H1 (cell line): ENCODE measurements around the gene STXBP5L.

Experiments
- CTCF ChIP-seq, 3 experiments: IDR thresholded peaks; 1 replicate in 2 of 3; 2 replicates in 1 of 3; pipeline versions ENCODE4 v1.5.1 to v1.6.1; 2011; ENCODE audit warnings: low read length in 3 of 3, mild to moderate bottlenecking in 3 of 3, inconsistent platforms in 2 of 3, low read depth in 1 of 3, moderate library complexity in 1 of 3; ENCODE audit not compliant: insufficient read depth in 1 of 3; ENCODE audit errors: control extremely low read depth in 1 of 3
- EZH2 ChIP-seq: fragments of 200-600 bp; sonication (generic); IDR thresholded peaks from 2 replicates; pipeline ENCODE4 v1.7.1; 2012; ENCODE audit warnings: low read depth, mild to moderate bottlenecking, moderate library complexity, low read length, inconsistent platforms; ENCODE audit not compliant: severe bottlenecking
- GTF2F1 ChIP-seq: IDR thresholded peaks from 2 replicates; pipeline ENCODE4 v1.6.1; 2012; ENCODE audit warnings: low read depth, low read length, improper control_type of control experiment, borderline replicate concordance
- HDAC6 ChIP-seq: IDR thresholded peaks from one replicate; pipeline ENCODE4 v1.7.1; 2012; ENCODE audit warnings: low read depth, mild to moderate bottlenecking, inconsistent platforms, low read length, moderate library complexity
- JUN ChIP-seq: IDR thresholded peaks from 2 replicates; pipeline ENCODE4 v1.6.1; 2011; ENCODE audit warnings: low read depth, mild to moderate bottlenecking, improper control_type of control experiment, low read length
- KDM1A ChIP-seq: fragments of 200-600, 300-600 bp; sonication (generic); IDR thresholded peaks from 2 replicates; pipeline ENCODE4 v1.7.1; 2016; ENCODE audit warnings: mild to moderate bottlenecking, low read length, borderline replicate concordance
- MAX ChIP-seq: IDR thresholded peaks from 2 replicates; pipeline ENCODE4 v1.6.1; 2012; ENCODE audit warnings: inconsistent platforms
- NRF1 ChIP-seq: IDR thresholded peaks from 2 replicates; pipeline ENCODE4 v1.6.1; 2011; ENCODE audit warnings: mild to moderate bottlenecking, low read depth, low read length, improper control_type of control experiment
- ZNF274 ChIP-seq: IDR thresholded peaks from 2 replicates; pipeline ENCODE4 v1.7.0; 2012; ENCODE audit warnings: low read length, borderline replicate concordance; ENCODE audit errors: extremely low read depth

- TF ChIP-seq NRF1 (no peak), GTF2F1 (no peak), CTCF (IDR thresholded peaks at IDR 0.05; ENCODE audit: control extremely low read depth in 1 of 3, insufficient read depth in 1 of 3, low read depth in 1 of 3, low read length in 3 of 3) (no peak), MAX (no peak), ZNF274 (no peak), HDAC6 (no peak), KDM1A (no peak), JUN (no peak), EZH2 (no peak)
Measured at GRCh38 chr3:121202573-121202972, 294.6 kb downstream of the STXBP5L start.
